A549 (cell line): ENCODE results near the gene TTC19. TPM values are rescaled to one million over a fixed set of nuclear protein-coding genes. Genes with fewer than 3 reads are reported as not detected.

Experiments
- ATAC-seq, 2 experiments: fragments of 200-7000 bp in 1 of 2; fragments of >200 bp in 1 of 2; cut with Nextera tagmentation in 1 of 2; cut with Tn5 transposase in 1 of 2; 3 replicates each; pipeline versions ENCODE4 v1.8.0 to v1.9.1; 2018 to 2020; ENCODE audit warnings: mild to moderate bottlenecking in 1 of 2, moderate library complexity in 1 of 2
- CTCF ChIA-PET: fragments of 300-600 bp; sonication (Branson Sonifier 250); formaldehyde crosslinking; extraction: SDS; loops from one replicate; lab custom pipeline; 2021; ENCODE audit warnings: antibody characterized with exemption, inconsistent platforms; lab: Yijun Ruan, JAX
- POLR2A ChIA-PET: fragments of 350-600 bp; formaldehyde crosslinking; extraction: SDS; loops from one replicate; lab custom pipeline; 2021; ENCODE audit warnings: antibody characterized with exemption, inconsistent platforms; lab: Yijun Ruan, JAX
- DNase-seq, 2 experiments: peaks; one replicate each; pipeline versions ENCODE4 v3.0.0 to v3.0.0-alpha.2; 2011 to 2016; ENCODE audit warnings: low read depth in 1 of 2, low spot score in 1 of 2
- FAIRE-seq: peaks from 2 replicates; lab custom pipeline; 2011; peaks lifted over from hg19 to GRCh38; lab: Jason Lieb, UNC
- H3K27ac ChIP-seq, 2 experiments: fragments of >200 bp; sonication (Bioruptor Twin); formaldehyde crosslinking; 3 replicates each; pipeline ENCODE4 v1.5.1; 2016 to 2017
- H3K4me1 ChIP-seq: fragments of >200 bp; sonication (Bioruptor Twin); formaldehyde crosslinking; 3 replicates; pipeline ENCODE4 v1.6.1; 2016
- H3K4me2 ChIP-seq: fragments of >200 bp; sonication (Bioruptor Twin); formaldehyde crosslinking; 3 replicates; pipeline ENCODE4 v1.6.1; 2016
- H3K4me3 ChIP-seq: fragments of >200 bp; sonication (Bioruptor Twin); formaldehyde crosslinking; 3 replicates; pipeline ENCODE4 v1.5.1; 2016
- H3K9me3 ChIP-seq: fragments of >200 bp; sonication (Bioruptor Twin); formaldehyde crosslinking; 3 replicates; pipeline ENCODE4 v1.6.1; 2016
- CBX2 ChIP-seq: fragments of 200-600 bp; sonication (generic); IDR thresholded peaks from 2 replicates; pipeline ENCODE4 v1.6.1; 2016; ENCODE audit warnings: low read depth, mild to moderate bottlenecking, borderline replicate concordance
- CBX8 ChIP-seq: fragments of 200-600 bp; sonication (generic); IDR thresholded peaks from 2 replicates; pipeline ENCODE4 v1.6.1; 2016
- CHD2 ChIP-seq: fragments of 150-350 bp; IDR thresholded peaks from 2 replicates; pipeline ENCODE4 v1.6.1; 2014; ENCODE audit warnings: low read length; ENCODE audit not compliant: partially characterized antibody
- CHD4 ChIP-seq: fragments of 200-600 bp; sonication (generic); IDR thresholded peaks from 2 replicates; pipeline ENCODE4 v1.6.1; 2016; ENCODE audit warnings: antibody characterized with exemption, mild to moderate bottlenecking, borderline replicate concordance
- EHF ChIP-seq: fragments of 250-450 bp; sonication (Bioruptor Pico); IDR thresholded peaks from 2 replicates; pipeline ENCODE4 v1.5.0; 2020; ENCODE audit warnings: mild to moderate bottlenecking
- EHMT2 ChIP-seq: fragments of 200-600 bp; sonication (generic); IDR thresholded peaks from 2 replicates; pipeline ENCODE4 v1.6.1; 2016; ENCODE audit warnings: antibody characterized with exemption, low read depth, mild to moderate bottlenecking, moderate library complexity
- EP300 ChIP-seq, 2 experiments: fragments of >200 bp; sonication (Bioruptor Twin); formaldehyde crosslinking; IDR thresholded peaks; 2 replicates in 1 of 2; 3 replicates in 1 of 2; pipeline ENCODE4 v1.6.1; 2016 to 2017
- ESRRA ChIP-seq: fragments of 150-350 bp; IDR thresholded peaks from 2 replicates; pipeline ENCODE4 v1.6.1; 2014; ENCODE audit warnings: mild to moderate bottlenecking, low read length, borderline replicate concordance
- FOSL2 ChIP-seq, 2 experiments: fragments of 450-650 bp in 1 of 2; fragments of >200 bp in 1 of 2; sonication (Bioruptor Twin) in 1 of 2; formaldehyde crosslinking; IDR thresholded peaks; 2 replicates each; pipeline versions ENCODE4 v1.5.0 to v1.6.1; 2016 to 2020; ENCODE audit warnings: mild to moderate bottlenecking in 1 of 2, moderate library complexity in 1 of 2
- HDAC2 ChIP-seq: fragments of 200-600 bp; sonication (generic); IDR thresholded peaks from 2 replicates; pipeline ENCODE4 v1.6.1; 2016
- HOXA7 ChIP-seq: fragments of 250-450 bp; sonication (Bioruptor Pico); IDR thresholded peaks from 2 replicates; pipeline ENCODE4 v1.5.0; 2020; ENCODE audit warnings: mild to moderate bottlenecking, moderate library complexity
- HOXB13 ChIP-seq: fragments of 250-450 bp; sonication (Bioruptor Pico); IDR thresholded peaks from 2 replicates; pipeline ENCODE4 v1.5.0; 2020; ENCODE audit warnings: low read depth, mild to moderate bottlenecking, moderate library complexity
- KDM1A ChIP-seq: fragments of 200-600 bp; sonication (generic); IDR thresholded peaks from 2 replicates; pipeline ENCODE4 v1.6.1; 2016; ENCODE audit warnings: low read depth, mild to moderate bottlenecking
- KDM5A ChIP-seq: fragments of 200-600 bp; sonication (generic); IDR thresholded peaks from 2 replicates; pipeline ENCODE4 v1.6.1; 2016; ENCODE audit warnings: antibody characterized with exemption, mild to moderate bottlenecking
- NPAS2 ChIP-seq: fragments of 250-450 bp; sonication (Bioruptor Pico); IDR thresholded peaks from 2 replicates; pipeline ENCODE4 v1.8.0; 2022; ENCODE audit warnings: mild to moderate bottlenecking, moderate library complexity, borderline replicate concordance
- PHF8 ChIP-seq: fragments of 200-600 bp; sonication (generic); IDR thresholded peaks from 2 replicates; pipeline ENCODE4 v1.6.1; 2016; ENCODE audit warnings: low read depth, mild to moderate bottlenecking, antibody characterized with exemption, moderate library complexity, borderline replicate concordance
- RAD21 ChIP-seq, 2 experiments: fragments of >200 bp in 1 of 2; sonication (Bioruptor Twin) in 1 of 2; formaldehyde crosslinking in 1 of 2; IDR thresholded peaks in 1 of 2; conservative IDR thresholded peaks in 1 of 2; 2 replicates in 1 of 2; 3 replicates in 1 of 2; pipeline ENCODE4 v1.6.1; 2012 to 2018; ENCODE audit warnings: inconsistent platforms in 1 of 2
- RFX5 ChIP-seq: fragments of 450-650 bp; IDR thresholded peaks from 2 replicates; pipeline ENCODE4 v1.7.1; 2014; ENCODE audit warnings: antibody characterized with exemption, mild to moderate bottlenecking, moderate library complexity
- TP53 ChIP-seq: fragments of 250-450 bp; sonication (Bioruptor Pico); IDR thresholded peaks from 2 replicates; pipeline ENCODE4 v1.5.0; 2021; ENCODE audit warnings: mild to moderate bottlenecking, moderate library complexity
- ZNF302 ChIP-seq: fragments of 250-450 bp; sonication (Bioruptor Pico); IDR thresholded peaks from 2 replicates; pipeline ENCODE4 v1.9.0; 2021; ENCODE audit warnings: inconsistent platforms, mild to moderate bottlenecking, moderate library complexity
- WGBS: methylation state at CpG from one replicate; pipeline ENCODE4 v1.1.6; 2017; ENCODE audit errors: missing lambda C conversion rate; 5-methylcytosine and 5-hydroxymethylcytosine counted together
- polyA plus RNA-seq, 4 experiments: library from polyadenylated mRNA; depleted of rRNA in 3 of 4; stranded (reverse); fragments of >200 nt; fragmentation: RNase III in 1 of 4; extraction: RNeasy Plus Mini Kit Qiagen cat#74134 plus additional on column Dnase treatment in 1 of 4; gene quantifications; 2 replicates in 3 of 4; 3 replicates in 1 of 4; pipeline ENCODE4 v1.2.3, GENCODE V29; 2011 to 2017
- TF ChIP-seq, protein P1 (sequence below): fragments of >200 bp; sonication (Bioruptor Twin); formaldehyde crosslinking; IDR thresholded peaks from 3 replicates; pipeline ENCODE4 v1.6.1; 2016
- TF ChIP-seq, protein P2 (sequence below): fragments of 150-350 bp; IDR thresholded peaks from 2 replicates; pipeline ENCODE4 v1.6.1; 2014; ENCODE audit warnings: low read depth, mild to moderate bottlenecking, low read length
- TF ChIP-seq, protein P3 (sequence below): fragments of >200 bp; sonication (Bioruptor Twin); formaldehyde crosslinking; IDR thresholded peaks from 3 replicates; pipeline ENCODE4 v1.5.1; 2016
- TF ChIP-seq, protein P4 (sequence below): IDR thresholded peaks from 2 replicates; pipeline ENCODE4 v1.6.1; 2012
- TF ChIP-seq, protein P5 (sequence below): fragments of 250-450 bp; sonication (Bioruptor Pico); IDR thresholded peaks from 2 replicates; pipeline ENCODE4 v1.5.0; 2021; ENCODE audit warnings: mild to moderate bottlenecking, moderate library complexity, borderline replicate concordance

TTC19 gene
- polyA plus RNA-seq, 2 of the 4 experiments (the other 2 are of a cell fraction), result 16.6 to 30.3 TPM

- no peaks in the 10 kb centered on the region for H3K4me1 ChIP-seq
- no peak overlapping the region for H3K4me3 ChIP-seq
- no peak overlapping the region for H3K27ac ChIP-seq
- no peak for ATAC-seq
- 85% methylated on average over 6 of the region's 6 CpGs for WGBS
- H3K4me2 ChIP-seq, result no peak overlapping the region
- no peak for DNase-seq
- H3K9me3 ChIP-seq, result no peaks in the 10 kb centered on the region
- TF ChIP-seq EHMT2, result no peak
- no peak for TF ChIP-seq PHF8
- no peak for TF ChIP-seq CBX2
- TF ChIP-seq, protein P1, sequence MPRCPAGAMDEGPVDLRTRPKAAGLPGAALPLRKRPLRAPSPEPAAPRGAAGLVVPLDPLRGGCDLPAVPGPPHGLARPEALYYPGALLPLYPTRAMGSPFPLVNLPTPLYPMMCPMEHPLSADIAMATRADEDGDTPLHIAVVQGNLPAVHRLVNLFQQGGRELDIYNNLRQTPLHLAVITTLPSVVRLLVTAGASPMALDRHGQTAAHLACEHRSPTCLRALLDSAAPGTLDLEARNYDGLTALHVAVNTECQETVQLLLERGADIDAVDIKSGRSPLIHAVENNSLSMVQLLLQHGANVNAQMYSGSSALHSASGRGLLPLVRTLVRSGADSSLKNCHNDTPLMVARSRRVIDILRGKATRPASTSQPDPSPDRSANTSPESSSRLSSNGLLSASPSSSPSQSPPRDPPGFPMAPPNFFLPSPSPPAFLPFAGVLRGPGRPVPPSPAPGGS, result no peak
- TF ChIP-seq, protein P2, sequence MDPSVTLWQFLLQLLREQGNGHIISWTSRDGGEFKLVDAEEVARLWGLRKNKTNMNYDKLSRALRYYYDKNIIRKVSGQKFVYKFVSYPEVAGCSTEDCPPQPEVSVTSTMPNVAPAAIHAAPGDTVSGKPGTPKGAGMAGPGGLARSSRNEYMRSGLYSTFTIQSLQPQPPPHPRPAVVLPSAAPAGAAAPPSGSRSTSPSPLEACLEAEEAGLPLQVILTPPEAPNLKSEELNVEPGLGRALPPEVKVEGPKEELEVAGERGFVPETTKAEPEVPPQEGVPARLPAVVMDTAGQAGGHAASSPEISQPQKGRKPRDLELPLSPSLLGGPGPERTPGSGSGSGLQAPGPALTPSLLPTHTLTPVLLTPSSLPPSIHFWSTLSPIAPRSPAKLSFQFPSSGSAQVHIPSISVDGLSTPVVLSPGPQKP, result no peak
- TF ChIP-seq HOXB13 (CRISPR knock-in tag), result no peak
- TF ChIP-seq CHD2, result no peak
- TF ChIP-seq RAD21 (conservative IDR thresholded peaks at IDR 0.05 in 1 of 2, IDR thresholded peaks at IDR 0.05 in 1 of 2), result no peak
- TF ChIP-seq KDM5A, result no peak
- TF ChIP-seq RFX5, result no peak
- TF ChIP-seq, protein P3, sequence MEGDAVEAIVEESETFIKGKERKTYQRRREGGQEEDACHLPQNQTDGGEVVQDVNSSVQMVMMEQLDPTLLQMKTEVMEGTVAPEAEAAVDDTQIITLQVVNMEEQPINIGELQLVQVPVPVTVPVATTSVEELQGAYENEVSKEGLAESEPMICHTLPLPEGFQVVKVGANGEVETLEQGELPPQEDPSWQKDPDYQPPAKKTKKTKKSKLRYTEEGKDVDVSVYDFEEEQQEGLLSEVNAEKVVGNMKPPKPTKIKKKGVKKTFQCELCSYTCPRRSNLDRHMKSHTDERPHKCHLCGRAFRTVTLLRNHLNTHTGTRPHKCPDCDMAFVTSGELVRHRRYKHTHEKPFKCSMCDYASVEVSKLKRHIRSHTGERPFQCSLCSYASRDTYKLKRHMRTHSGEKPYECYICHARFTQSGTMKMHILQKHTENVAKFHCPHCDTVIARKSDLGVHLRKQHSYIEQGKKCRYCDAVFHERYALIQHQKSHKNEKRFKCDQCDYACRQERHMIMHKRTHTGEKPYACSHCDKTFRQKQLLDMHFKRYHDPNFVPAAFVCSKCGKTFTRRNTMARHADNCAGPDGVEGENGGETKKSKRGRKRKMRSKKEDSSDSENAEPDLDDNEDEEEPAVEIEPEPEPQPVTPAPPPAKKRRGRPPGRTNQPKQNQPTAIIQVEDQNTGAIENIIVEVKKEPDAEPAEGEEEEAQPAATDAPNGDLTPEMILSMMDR, result no peak
- TF ChIP-seq HOXA7 (CRISPR knock-in tag), result no peak
- no peak for TF ChIP-seq CHD4
- TF ChIP-seq, protein P4, sequence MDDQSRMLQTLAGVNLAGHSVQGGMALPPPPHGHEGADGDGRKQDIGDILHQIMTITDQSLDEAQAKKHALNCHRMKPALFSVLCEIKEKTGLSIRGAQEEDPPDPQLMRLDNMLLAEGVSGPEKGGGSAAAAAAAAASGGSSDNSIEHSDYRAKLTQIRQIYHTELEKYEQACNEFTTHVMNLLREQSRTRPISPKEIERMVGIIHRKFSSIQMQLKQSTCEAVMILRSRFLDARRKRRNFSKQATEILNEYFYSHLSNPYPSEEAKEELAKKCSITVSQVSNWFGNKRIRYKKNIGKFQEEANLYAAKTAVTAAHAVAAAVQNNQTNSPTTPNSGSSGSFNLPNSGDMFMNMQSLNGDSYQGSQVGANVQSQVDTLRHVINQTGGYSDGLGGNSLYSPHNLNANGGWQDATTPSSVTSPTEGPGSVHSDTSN, result no peak
- no peak for TF ChIP-seq EP300 (IDR thresholded peaks at IDR 0.05)
- ChIA-PET CTCF (interaction anchor here (0.6 to 4.3 kb wide), 6 partner anchors 9 to 146 kb away, joined by 3 to 21 read pairs (median 7); partner anchors contain the start of gene ADORA2B), POLR2A (interaction anchor here (0.8 kb wide), 1 partner anchor 29 kb away, joined by 3 read pairs; the partner anchor contains the start of gene ADORA2B)
- no peak for FAIRE-seq
Measured at GRCh38 chr17:15973834-15974233, 25.8 kb upstream of the TTC19 start.

- ATAC-seq (no peak), FAIRE-seq (no peak), DNase-seq (no peak)
- POLR2A ChIA-PET, result no interaction called here
- Histone ChIP-seq H3K9me3 (no peaks in the 10 kb centered on the region), H3K4me3 (no peak overlapping the region), H3K27ac (no peak overlapping the region), H3K4me2 (no peak overlapping the region), H3K4me1 (peaks cover 16% of the 10 kb centered on the region)
- CTCF ChIA-PET, result no interaction called here
- 91% methylated on average over 2 of the region's 2 CpGs for WGBS
- TF ChIP-seq, protein P3, result no peak
- TF ChIP-seq ZNF302 (no peak), HDAC2 (no peak), TP53 (CRISPR knock-in tag) (no peak), FOSL2 (IDR thresholded peaks at IDR 0.05) (no peak), FOSL2 (CRISPR knock-in tag; IDR thresholded peaks at IDR 0.05) (no peak), NPAS2 (no peak), ESRRA (no peak), EHF (no peak), KDM1A (no peak), EP300 (IDR thresholded peaks at IDR 0.05) (no peak), CBX8 (no peak)
- TF ChIP-seq, protein P5, sequence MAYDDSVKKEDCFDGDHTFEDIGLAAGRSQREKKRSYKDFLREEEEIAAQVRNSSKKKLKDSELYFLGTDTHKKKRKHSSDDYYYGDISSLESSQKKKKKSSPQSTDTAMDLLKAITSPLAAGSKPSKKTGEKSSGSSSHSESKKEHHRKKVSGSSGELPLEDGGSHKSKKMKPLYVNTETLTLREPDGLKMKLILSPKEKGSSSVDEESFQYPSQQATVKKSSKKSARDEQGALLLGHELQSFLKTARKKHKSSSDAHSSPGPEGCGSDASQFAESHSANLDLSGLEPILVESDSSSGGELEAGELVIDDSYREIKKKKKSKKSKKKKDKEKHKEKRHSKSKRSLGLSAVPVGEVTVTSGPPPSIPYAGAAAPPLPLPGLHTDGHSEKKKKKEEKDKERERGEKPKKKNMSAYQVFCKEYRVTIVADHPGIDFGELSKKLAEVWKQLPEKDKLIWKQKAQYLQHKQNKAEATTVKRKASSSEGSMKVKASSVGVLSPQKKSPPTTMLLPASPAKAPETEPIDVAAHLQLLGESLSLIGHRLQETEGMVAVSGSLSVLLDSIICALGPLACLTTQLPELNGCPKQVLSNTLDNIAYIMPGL (CRISPR knock-in tag), result no peak
- TF ChIP-seq, protein P4, result no peak
Measured at GRCh38 chr17:15977894-15978293, 21.7 kb upstream of the TTC19 start.
